Upper lobe of left lung (tissue), 6 donors: Measurements from ENCODE around the gene PRRG2. TPM values are rescaled to one million over a fixed set of nuclear protein-coding genes. Genes with fewer than 3 reads are reported as not detected.
A peak's percentile ranks its signal among the peaks of the same experiment; 100 is the strongest.

Source experiments
- ATAC-seq, 2 donors: fragments of 200-7000 bp; cut with Tn5 transposase; one replicate each; pipeline ENCODE4 v1.9.1; 2022; ENCODE audit warnings: mild to moderate bottlenecking in 2 of 2, moderate library complexity in 2 of 2; ENCODE audit not compliant: low FRiP score in 2 of 2
- DNase-seq, 2 donors: peaks; one replicate each; pipeline ENCODE4 v3.0.0-alpha.2; 2019 to 2020
- H3K27ac ChIP-seq, 4 donors: fragments of 200-600 bp; sonication (generic); one replicate each; pipeline ENCODE4 v1.5.1; 2016 to 2019
- H3K27me3 ChIP-seq, 4 donors: fragments of 200-600 bp; sonication (generic); one replicate each; pipeline ENCODE4 v1.5.1; 2017 to 2019
- H3K36me3 ChIP-seq, 4 donors: fragments of 200-600 bp; sonication (generic); one replicate each; pipeline ENCODE4 v1.5.1; 2016 to 2019
- H3K4me1 ChIP-seq, 4 donors: fragments of 200-600 bp; sonication (generic); one replicate each; pipeline ENCODE4 v1.5.1; 2018 to 2019
- H3K4me3 ChIP-seq, 4 donors: fragments of 200-600 bp; sonication (generic); one replicate each; pipeline ENCODE4 v1.5.1; 2017 to 2019; ENCODE audit warnings: mild to moderate bottlenecking in 2 of 4, moderate library complexity in 1 of 4
- H3K9me3 ChIP-seq, 4 donors: fragments of 200-600 bp; sonication (generic); one replicate each; pipeline ENCODE4 v1.5.1; 2018 to 2019
- EP300 ChIP-seq, 4 donors: sonication (generic); formaldehyde crosslinking; IDR thresholded peaks; one replicate each; pipeline ENCODE4 v1.5.1; 2017; ENCODE audit warnings: antibody characterized with exemption in 4 of 4, control low read depth in 2 of 4
- POLR2A ChIP-seq, 4 donors: fragments of 450-650 bp; IDR thresholded peaks; one replicate each; pipeline ENCODE4 v1.5.1; 2016 to 2017; ENCODE audit warnings: antibody characterized with exemption in 4 of 4, mild to moderate bottlenecking in 2 of 4
- POLR2AphosphoS5 ChIP-seq, 2 donors: sonication (generic); formaldehyde crosslinking; IDR thresholded peaks; one replicate each; pipeline ENCODE4 v1.5.1; 2017; ENCODE audit warnings: antibody characterized with exemption in 2 of 2
- WGBS, 2 donors: methylation state at CpG; one replicate each; pipeline ENCODE4 v1.1.5; 2017 to 2018; 5-methylcytosine and 5-hydroxymethylcytosine counted together
- total RNA-seq, 6 donors: library from RNA; depleted of rRNA in 4 of 6; stranded (reverse); fragments of >200 nt in 4 of 6; gene quantifications; one replicate each; pipeline versions ENCODE4 v1.1.0 to v1.2.1, GENCODE V29; 2016 to 2021
- TF ChIP-seq, protein P1 (sequence below), 6 experiments: fragments of 450-650 bp in 4 of 6; fragments of 200-600 bp in 2 of 6; sonication (generic) in 2 of 6; IDR thresholded peaks; one replicate each; pipeline ENCODE4 v1.5.1; 2016 to 2019; ENCODE audit warnings: antibody characterized with exemption in 6 of 6
- donor health status: DM: no; HTN: no; CAD: no; lungs with moderate emphysema.
- donor health status: DM: no; HTN: yes; CAD: no; lungs with severe emphysema.

The PRRG2 gene
- total RNA-seq: 10 to 100 TPM in 1 of 6 donors, 1 to 10 TPM in 5; 3.8 to 10.0 (median 7.1) TPM

DNA sequence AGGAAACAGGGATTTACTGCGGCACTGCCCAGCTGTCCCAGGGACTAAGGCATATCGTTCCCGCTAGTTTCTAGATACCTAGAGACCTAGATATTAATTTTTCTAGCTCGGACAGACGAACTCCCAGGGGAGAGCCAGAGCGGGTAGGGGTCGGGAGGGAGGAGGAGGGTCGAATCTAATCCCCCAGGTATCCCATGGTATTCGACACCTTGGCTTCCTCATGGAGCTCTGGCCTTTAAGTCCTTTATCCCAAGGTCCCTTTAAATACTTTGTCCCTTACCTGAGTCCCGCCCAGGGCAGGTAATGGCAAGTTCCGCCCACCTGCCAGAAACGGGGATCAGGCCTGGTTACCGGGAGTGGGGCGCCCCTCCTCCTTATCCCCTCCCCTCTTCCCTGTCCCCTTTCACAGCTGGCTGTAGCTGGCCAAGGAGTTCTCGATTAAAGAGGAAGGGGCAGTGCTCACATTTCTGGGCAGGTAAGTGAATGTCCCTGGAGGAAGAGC is at the start of gene PRRG2:
Gene PRRG2, plus strand, starts transcription at position 310 of the 502 bp plus-strand sequence. CDS start 1,904 bp downstream, outside the sequence.
- peak in 1 of 2 donors; percentile 71 for DNase-seq
- peak within 1 kb of the TSS; percentile 60 to 80 (median 70) for H3K4me3 ChIP-seq
- peak in 1 of 2 donors; percentile 8 for TF ChIP-seq POLR2AphosphoS5 (IDR thresholded peaks at IDR 0.05)
- TF ChIP-seq, protein P1, sequence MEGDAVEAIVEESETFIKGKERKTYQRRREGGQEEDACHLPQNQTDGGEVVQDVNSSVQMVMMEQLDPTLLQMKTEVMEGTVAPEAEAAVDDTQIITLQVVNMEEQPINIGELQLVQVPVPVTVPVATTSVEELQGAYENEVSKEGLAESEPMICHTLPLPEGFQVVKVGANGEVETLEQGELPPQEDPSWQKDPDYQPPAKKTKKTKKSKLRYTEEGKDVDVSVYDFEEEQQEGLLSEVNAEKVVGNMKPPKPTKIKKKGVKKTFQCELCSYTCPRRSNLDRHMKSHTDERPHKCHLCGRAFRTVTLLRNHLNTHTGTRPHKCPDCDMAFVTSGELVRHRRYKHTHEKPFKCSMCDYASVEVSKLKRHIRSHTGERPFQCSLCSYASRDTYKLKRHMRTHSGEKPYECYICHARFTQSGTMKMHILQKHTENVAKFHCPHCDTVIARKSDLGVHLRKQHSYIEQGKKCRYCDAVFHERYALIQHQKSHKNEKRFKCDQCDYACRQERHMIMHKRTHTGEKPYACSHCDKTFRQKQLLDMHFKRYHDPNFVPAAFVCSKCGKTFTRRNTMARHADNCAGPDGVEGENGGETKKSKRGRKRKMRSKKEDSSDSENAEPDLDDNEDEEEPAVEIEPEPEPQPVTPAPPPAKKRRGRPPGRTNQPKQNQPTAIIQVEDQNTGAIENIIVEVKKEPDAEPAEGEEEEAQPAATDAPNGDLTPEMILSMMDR (IDR thresholded peaks at IDR 0.05): no peak
- peak in 1 of 4 donors; percentile 19 for TF ChIP-seq POLR2A (IDR thresholded peaks at IDR 0.05)
- H3K27ac ChIP-seq: peak within 1 kb of the TSS; percentile 74 to 87 (median 82)
- H3K27me3 ChIP-seq: no peaks in the 10 kb centered on the region
- ATAC-seq: peak; percentile 21 to 80
- peaks cover 0 to 4% (median 4%) of the 10 kb centered on the region in 4 donors for H3K36me3 ChIP-seq
- WGBS, 2 donors: 32 to 41% methylated on average over 15 of the region's 15 CpGs
- H3K9me3 ChIP-seq: no peaks in the 10 kb centered on the region
- peaks cover 17 to 29% (median 20%) of the 10 kb centered on the region in 4 donors for H3K4me1 ChIP-seq

DNA sequence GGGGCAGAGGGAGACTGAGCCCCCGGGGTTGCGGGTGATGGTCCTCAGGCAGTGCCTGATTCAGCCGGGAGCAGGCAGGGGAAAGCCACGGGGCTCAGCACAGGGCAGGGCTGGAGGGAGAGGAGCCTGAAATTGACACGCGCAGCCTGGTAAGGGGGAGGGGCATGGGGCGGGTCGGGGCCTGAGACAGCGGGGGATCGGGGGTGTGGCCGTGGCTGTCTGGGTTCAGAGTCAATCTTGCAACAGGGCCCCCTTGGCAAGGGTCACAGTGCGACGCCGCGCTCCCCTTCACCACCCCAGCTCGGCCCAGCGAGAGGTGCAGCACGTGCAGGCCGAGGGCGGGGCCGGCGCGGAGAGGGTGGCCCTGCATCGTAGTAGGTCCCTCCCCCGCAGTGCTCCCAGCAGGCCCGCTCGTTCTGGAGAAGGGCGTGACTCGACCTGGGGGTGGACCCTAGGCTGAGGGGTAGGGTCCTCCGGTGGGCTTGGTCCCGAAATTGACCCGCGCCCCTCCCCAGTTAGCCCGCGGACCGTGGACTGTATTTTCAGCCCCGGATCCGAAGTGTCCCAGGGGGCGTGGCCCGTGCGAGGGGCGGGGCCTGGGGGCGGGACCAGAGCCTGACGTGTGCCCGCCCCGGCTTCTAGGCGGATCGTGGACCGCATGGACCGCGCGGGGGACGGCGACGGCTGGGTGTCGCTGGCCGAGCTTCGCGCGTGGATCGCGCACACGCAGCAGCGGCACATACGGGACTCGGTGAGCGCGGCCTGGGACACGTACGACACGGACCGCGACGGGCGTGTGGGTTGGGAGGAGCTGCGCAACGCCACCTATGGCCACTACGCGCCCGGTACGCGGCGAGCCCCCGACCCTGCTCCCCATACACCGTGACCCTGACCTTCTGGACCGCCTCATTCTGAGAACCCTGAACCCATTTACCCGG is 47.3 kb upstream of the PRRG2 start:
- 3 to 10% methylated on average over 15 to 23 of the region's 87 CpGs for WGBS, 2 donors
- Histone ChIP-seq H3K36me3 (peaks cover 0 to 12% (median 7%) of the 10 kb centered on the region in 4 donors), H3K27me3 (no peaks in the 10 kb centered on the region), H3K4me1 (peaks cover 13 to 17% (median 14%) of the 10 kb centered on the region in 4 donors), H3K4me3 (peak overlapping the region; percentile 56 to 74 (median 62)), H3K9me3 (no peaks in the 10 kb centered on the region), H3K27ac (peak overlapping the region in 1 of 4 donors; percentile 39)
- peak; percentile 78 to 97 for DNase-seq
- peak; percentile 93 to 94 for ATAC-seq
- TF ChIP-seq, protein P1 (IDR thresholded peaks at IDR 0.05): peak in 5 of 6 experiments; percentile 34 to 65 (median 47)
- TF ChIP-seq POLR2AphosphoS5 (IDR thresholded peaks at IDR 0.05) (peak in 1 of 2 donors; percentile 17), EP300 (IDR thresholded peaks at IDR 0.05) (no peak), POLR2A (IDR thresholded peaks at IDR 0.05) (no peak)

DNA sequence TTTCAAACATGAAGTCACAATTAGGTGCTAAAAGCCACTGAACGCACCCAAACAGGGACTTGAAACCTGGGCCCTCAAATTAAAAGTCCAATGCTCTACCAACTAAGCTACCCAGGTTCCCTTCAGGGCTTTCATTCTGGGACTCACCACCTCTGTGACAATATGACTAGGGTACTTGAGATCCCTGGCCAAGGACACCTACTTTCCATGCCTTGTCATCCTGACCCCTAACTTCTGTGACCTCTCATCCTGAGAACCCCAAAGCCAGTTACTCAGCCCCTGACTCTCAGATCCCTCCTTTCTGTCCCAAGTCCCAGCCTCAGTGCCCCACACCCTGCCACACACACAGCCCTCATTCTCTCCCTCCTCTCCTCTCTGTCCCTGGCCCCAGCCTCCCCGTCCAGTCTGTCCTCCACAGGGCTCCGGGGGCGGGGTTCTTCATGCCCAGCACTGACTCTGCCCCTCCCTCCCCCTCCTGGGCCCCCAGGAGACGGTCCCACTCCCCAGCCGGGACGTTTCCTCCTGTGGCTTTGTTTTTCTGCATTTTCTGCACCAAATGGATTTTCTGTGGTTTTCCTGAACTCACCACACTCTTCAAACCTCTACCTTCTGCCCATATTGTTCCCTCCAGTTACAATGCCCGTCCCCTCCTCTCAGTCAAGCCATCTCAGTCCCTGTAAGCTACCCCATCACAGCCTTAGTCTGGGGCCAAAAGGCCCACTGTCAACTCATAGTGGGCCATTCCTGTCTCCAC is 46.3 kb upstream of the PRRG2 start:
- Histone ChIP-seq H3K9me3 (no peaks in the 10 kb centered on the region), H3K27ac (no peak overlapping the region), H3K27me3 (no peaks in the 10 kb centered on the region), H3K4me3 (peak overlapping the region in 2 of 4 donors; percentile 68 to 74), H3K36me3 (peaks cover 0 to 20% (median 12%) of the 10 kb centered on the region in 4 donors), H3K4me1 (peaks cover 13 to 17% (median 14%) of the 10 kb centered on the region in 4 donors)
- no peak for TF ChIP-seq EP300 (IDR thresholded peaks at IDR 0.05)
- TF ChIP-seq, protein P1 (IDR thresholded peaks at IDR 0.05): no peak
- WGBS, 2 donors: 78 to 82% methylated on average over 7 to 8 of the region's 8 CpGs
- DNase-seq (no peak), ATAC-seq (no peak)

DNA sequence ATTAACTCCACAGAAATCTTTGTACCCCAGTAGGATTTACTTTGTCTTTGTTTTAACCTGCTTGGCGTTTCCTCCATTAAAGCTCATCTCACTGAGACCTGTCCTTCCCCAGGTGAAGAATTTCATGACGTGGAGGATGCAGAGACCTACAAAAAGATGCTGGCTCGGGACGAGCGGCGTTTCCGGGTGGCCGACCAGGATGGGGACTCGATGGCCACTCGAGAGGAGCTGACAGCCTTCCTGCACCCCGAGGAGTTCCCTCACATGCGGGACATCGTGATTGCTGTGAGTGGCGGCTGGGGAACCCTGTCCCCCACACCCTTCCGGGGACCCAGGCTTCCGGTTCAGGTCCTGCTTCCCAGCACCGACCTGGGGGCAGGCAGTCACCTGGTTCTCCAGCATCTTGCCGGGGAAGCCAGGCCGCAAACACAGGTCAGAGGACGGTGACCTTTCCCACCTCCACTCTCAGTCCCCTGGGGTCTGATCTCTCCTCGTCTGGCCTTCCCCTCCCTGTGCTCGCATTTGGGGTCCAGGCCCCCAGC is 44.1 kb upstream of the PRRG2 start:
- no peak for TF ChIP-seq EP300 (IDR thresholded peaks at IDR 0.05)
- TF ChIP-seq, protein P1 (IDR thresholded peaks at IDR 0.05): no peak
- TF ChIP-seq POLR2AphosphoS5 (IDR thresholded peaks at IDR 0.05): no peak
- Histone ChIP-seq H3K4me1 (peaks cover 13 to 17% (median 14%) of the 10 kb centered on the region in 4 donors), H3K4me3 (no peak overlapping the region), H3K36me3 (peaks cover 0 to 27% (median 12%) of the 10 kb centered on the region in 4 donors), H3K27me3 (no peaks in the 10 kb centered on the region), H3K27ac (no peak overlapping the region), H3K9me3 (no peaks in the 10 kb centered on the region)
- DNase-seq (no peak), ATAC-seq (no peak)
- 93 to 94% methylated on average over 12 to 22 of the region's 22 CpGs for WGBS, 2 donors
